ENCODE results near the gene PCYOX1L.
A peak's percentile ranks its signal among the peaks of the same experiment; 100 is the strongest.

Gene PCYOX1L

DNA sequence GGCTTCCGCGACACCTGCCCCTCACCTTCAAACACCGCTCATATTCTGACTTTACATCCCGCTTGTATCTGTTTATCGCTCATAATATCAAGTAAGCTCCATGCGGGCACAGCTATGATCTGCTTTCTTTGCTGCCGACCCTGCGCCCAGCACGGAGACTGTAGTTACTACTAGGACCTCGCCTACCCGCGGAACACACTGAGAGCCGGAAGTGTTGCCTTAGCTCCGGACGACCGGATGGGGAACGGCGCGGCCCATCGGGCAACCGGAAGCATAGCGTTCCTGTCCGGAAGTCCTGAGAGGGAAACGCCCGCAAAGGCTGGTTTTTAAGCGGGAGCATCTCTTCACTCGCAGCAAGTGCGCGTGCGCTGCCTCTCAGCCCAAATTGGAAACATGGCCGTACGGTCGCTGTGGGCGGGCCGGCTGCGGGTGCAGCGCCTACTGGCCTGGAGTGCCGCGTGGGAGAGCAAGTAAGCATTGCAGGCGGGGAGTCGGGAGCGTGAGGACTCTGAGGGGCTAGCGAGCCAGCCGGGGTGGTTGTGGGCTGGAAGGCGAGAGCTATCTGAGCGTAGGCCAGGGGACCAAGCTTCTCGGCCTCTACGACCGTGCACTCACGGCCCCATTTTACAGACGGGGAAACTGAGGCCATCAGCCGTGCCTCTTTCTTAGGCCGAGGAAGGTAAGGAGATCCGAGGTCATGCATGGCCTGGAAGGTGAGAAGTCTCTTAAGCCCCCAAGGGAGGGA lies 12.5 kb upstream of the PCYOX1L start, which contains the start of gene GRPEL2:
TSS of gene GRPEL2 (plus strand) at position 353 of the 745 bp plus-strand sequence. CDS start at position 394, 41 bp downstream.
- TF ChIP-seq TEAD4 (IDR thresholded peaks at IDR 0.05) (0 out of 2 replicates have a peak, but pooled peaks have one; percentile 8), FOXM1 (IDR thresholded peaks at IDR 0.05; ENCODE audit: borderline replicate concordance, low read depth) (peak; percentile 4; the same call in 1 of the 2 replicates), EGR1 (IDR thresholded peaks at IDR 0.05) (0 out of 2 replicates have a peak, but pooled peaks have one; percentile 20), TCF12 (IDR thresholded peaks at IDR 0.05; ENCODE audit: low read depth) (peak; percentile 57; the same call in 1 of the 2 replicates), CREB1 (IDR thresholded peaks at IDR 0.05; ENCODE audit: low read depth) (0 out of 2 replicates have a peak, but pooled peaks have one; percentile 12), ZBTB7A (IDR thresholded peaks at IDR 0.05; ENCODE audit: low read depth) (no peak), TAF1 (IDR thresholded peaks at IDR 0.05; ENCODE audit: low read depth) (peak; percentile 69), NFIC (IDR thresholded peaks at IDR 0.05) (no peak), EP300 (IDR thresholded peaks at IDR 0.05; ENCODE audit: borderline replicate concordance) (no peak), YY1 (IDR thresholded peaks at IDR 0.05; ENCODE audit: low read depth) (peak; percentile 92)
- TF ChIP-seq, protein P1, sequence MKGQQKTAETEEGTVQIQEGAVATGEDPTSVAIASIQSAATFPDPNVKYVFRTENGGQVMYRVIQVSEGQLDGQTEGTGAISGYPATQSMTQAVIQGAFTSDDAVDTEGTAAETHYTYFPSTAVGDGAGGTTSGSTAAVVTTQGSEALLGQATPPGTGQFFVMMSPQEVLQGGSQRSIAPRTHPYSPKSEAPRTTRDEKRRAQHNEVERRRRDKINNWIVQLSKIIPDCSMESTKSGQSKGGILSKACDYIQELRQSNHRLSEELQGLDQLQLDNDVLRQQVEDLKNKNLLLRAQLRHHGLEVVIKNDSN (IDR thresholded peaks at IDR 0.05), result peak; percentile 51
- TF ChIP-seq, protein P2, sequence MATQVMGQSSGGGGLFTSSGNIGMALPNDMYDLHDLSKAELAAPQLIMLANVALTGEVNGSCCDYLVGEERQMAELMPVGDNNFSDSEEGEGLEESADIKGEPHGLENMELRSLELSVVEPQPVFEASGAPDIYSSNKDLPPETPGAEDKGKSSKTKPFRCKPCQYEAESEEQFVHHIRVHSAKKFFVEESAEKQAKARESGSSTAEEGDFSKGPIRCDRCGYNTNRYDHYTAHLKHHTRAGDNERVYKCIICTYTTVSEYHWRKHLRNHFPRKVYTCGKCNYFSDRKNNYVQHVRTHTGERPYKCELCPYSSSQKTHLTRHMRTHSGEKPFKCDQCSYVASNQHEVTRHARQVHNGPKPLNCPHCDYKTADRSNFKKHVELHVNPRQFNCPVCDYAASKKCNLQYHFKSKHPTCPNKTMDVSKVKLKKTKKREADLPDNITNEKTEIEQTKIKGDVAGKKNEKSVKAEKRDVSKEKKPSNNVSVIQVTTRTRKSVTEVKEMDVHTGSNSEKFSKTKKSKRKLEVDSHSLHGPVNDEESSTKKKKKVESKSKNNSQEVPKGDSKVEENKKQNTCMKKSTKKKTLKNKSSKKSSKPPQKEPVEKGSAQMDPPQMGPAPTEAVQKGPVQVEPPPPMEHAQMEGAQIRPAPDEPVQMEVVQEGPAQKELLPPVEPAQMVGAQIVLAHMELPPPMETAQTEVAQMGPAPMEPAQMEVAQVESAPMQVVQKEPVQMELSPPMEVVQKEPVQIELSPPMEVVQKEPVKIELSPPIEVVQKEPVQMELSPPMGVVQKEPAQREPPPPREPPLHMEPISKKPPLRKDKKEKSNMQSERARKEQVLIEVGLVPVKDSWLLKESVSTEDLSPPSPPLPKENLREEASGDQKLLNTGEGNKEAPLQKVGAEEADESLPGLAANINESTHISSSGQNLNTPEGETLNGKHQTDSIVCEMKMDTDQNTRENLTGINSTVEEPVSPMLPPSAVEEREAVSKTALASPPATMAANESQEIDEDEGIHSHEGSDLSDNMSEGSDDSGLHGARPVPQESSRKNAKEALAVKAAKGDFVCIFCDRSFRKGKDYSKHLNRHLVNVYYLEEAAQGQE (IDR thresholded peaks at IDR 0.05; ENCODE audit: low read depth), result 0 out of 2 replicates have a peak, but pooled peaks have one; percentile 11
- TF ChIP-seq, protein P3, sequence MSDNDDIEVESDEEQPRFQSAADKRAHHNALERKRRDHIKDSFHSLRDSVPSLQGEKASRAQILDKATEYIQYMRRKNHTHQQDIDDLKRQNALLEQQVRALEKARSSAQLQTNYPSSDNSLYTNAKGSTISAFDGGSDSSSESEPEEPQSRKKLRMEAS (IDR thresholded peaks at IDR 0.05), result peak; percentile 88

DNA sequence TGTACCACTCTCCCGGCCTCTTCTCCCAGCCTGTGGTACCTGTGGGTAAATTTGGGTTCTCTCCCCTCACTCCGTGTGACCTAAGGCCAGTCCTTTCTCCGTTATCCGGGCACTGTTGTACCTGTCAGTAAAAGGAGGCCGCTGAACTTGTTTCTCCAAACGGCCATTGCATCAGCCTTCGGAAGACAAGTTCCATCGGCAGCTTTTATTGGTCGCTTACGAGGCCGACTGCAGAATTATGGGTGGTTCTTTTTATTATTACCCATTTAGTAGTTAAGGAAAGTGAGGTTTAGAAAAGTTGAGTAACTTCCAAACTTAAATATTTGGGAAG lies 12.0 kb upstream of the PCYOX1L start:
- TF ChIP-seq RAD21 (IDR thresholded peaks at IDR 0.05; ENCODE audit: low read depth) (no peak), CEBPB (IDR thresholded peaks at IDR 0.05) (no peak), EP300 (IDR thresholded peaks at IDR 0.05; ENCODE audit: borderline replicate concordance) (no peak), TCF12 (IDR thresholded peaks at IDR 0.05; ENCODE audit: low read depth) (no peak), ZBTB7A (IDR thresholded peaks at IDR 0.05; ENCODE audit: low read depth) (no peak), FOXM1 (IDR thresholded peaks at IDR 0.05; ENCODE audit: borderline replicate concordance, low read depth) (no peak), NFIC (IDR thresholded peaks at IDR 0.05) (no peak), TAF1 (IDR thresholded peaks at IDR 0.05; ENCODE audit: low read depth) (no peak)
- TF ChIP-seq, protein P2 (IDR thresholded peaks at IDR 0.05; ENCODE audit: low read depth), result no peak
- TF ChIP-seq, protein P1 (IDR thresholded peaks at IDR 0.05), result no peak
- TF ChIP-seq, protein P3 (IDR thresholded peaks at IDR 0.05), result no peak

DNA sequence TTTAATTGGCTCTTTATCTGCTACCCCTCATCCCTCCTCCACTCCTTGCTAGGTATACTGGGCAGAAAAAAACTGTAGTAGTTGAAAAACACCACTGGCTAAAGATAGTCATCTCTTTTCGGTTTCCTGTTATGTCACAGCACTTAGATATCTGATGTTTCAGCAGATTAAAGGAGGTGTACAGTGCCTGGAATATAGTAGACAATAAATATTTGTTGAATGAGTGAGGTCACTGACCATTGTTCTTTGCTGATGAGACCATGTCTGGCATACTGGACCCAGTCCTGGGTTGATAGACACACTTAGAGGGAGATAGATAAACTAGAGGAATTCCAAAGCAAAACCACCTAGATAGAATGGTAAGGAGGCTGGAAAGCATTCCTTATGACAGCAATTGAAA lies 9.3 kb upstream of the PCYOX1L start:
- TF ChIP-seq CEBPB (IDR thresholded peaks at IDR 0.05), result no peak
- no peak for TF ChIP-seq NFIC (IDR thresholded peaks at IDR 0.05)
- no peak for TF ChIP-seq RAD21 (IDR thresholded peaks at IDR 0.05; ENCODE audit: low read depth)
- no peak for TF ChIP-seq YY1 (IDR thresholded peaks at IDR 0.05; ENCODE audit: low read depth)
- no peak for TF ChIP-seq TEAD4 (IDR thresholded peaks at IDR 0.05)
- TF ChIP-seq, protein P3 (IDR thresholded peaks at IDR 0.05), result no peak
- TF ChIP-seq, protein P2 (IDR thresholded peaks at IDR 0.05; ENCODE audit: low read depth), result no peak
- TF ChIP-seq TAF1 (IDR thresholded peaks at IDR 0.05; ENCODE audit: low read depth), result no peak
- TF ChIP-seq ZBTB7A (IDR thresholded peaks at IDR 0.05; ENCODE audit: low read depth), result no peak
- TF ChIP-seq FOXM1 (IDR thresholded peaks at IDR 0.05; ENCODE audit: borderline replicate concordance, low read depth), result no peak
- TF ChIP-seq, protein P1 (IDR thresholded peaks at IDR 0.05), result no peak
- no peak for TF ChIP-seq CREB1 (IDR thresholded peaks at IDR 0.05; ENCODE audit: low read depth)
- TF ChIP-seq EP300 (IDR thresholded peaks at IDR 0.05; ENCODE audit: borderline replicate concordance), result no peak
- no peak for TF ChIP-seq EGR1 (IDR thresholded peaks at IDR 0.05)
